Nephron progenitor cell (in vitro differentiated cells): ENCODE results near the gene ZNF638.
A peak's percentile ranks its signal among the peaks of the same experiment; 100 is the strongest.

ENCODE experiments used
- DNase-seq: peaks from one replicate; pipeline ENCODE4 v3.0.0; 2021
- H3K27ac Mint-ChIP-seq: 2 replicates; pipeline ENCODE4 v1.8.0; 2021; ENCODE audit warnings: mild to moderate bottlenecking, moderate library complexity, mixed read lengths
- H3K27me3 Mint-ChIP-seq: 2 replicates; pipeline ENCODE4 v1.8.0; 2021; ENCODE audit warnings: mild to moderate bottlenecking, low read depth, mixed read lengths; ENCODE audit not compliant: poor library complexity
- H3K36me3 Mint-ChIP-seq: 2 replicates; pipeline ENCODE4 v1.8.0; 2021; ENCODE audit warnings: low read depth, mixed read lengths
- H3K4me1 Mint-ChIP-seq: 2 replicates; pipeline ENCODE4 v1.8.0; 2021; ENCODE audit warnings: mixed read lengths
- H3K4me3 Mint-ChIP-seq: 2 replicates; pipeline ENCODE4 v1.8.0; 2021; ENCODE audit warnings: mild to moderate bottlenecking, moderate library complexity, mixed read lengths
- H3K9me3 Mint-ChIP-seq: 2 replicates; pipeline ENCODE4 v1.8.0; 2021; ENCODE audit warnings: mild to moderate bottlenecking, moderate library complexity, mixed read lengths
- CTCF ChIP-seq: fragments of 200-600 bp; sonication (generic); IDR thresholded peaks from 2 replicates; pipeline ENCODE4 v1.5.0; 2021; ENCODE audit warnings: antibody characterized with exemption

The ZNF638 gene

GRCh38 chr2:71291398-71291797, 40.2 kb upstream of the ZNF638 start:
- Mint-ChIP-seq H3K4me1 (no peaks in the 10 kb centered on the region), H3K36me3 (no peaks in the 10 kb centered on the region), H3K9me3 (no peaks in the 10 kb centered on the region), H3K27me3 (peaks cover 3% of the 10 kb centered on the region), H3K4me3 (no peak overlapping the region), H3K27ac (no peak overlapping the region)
- TF ChIP-seq CTCF: no peak
- no peak for DNase-seq

DNA sequence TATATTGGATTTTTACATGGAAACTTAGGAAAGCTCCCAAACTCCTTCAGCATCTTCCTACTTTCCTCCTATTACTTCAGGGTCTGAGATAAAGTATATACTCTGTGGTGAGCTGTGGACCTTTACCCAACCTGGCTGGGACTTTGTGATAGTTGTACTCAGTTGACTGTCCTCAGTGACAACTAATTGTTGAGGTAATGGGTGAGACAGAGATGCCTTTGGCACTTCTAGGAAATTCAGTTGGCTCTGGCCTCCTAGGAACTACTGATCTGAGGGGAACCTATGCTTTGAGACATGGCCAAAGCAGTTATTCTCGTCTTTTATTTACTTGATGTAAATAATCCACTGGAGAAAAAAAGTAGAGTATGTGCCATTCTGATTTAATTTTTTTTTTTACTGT, 39.4 kb upstream of the ZNF638 start:
- H3K36me3 Mint-ChIP-seq: no peaks in the 10 kb centered on the region
- DNase-seq: no peak
- no peak overlapping the region for H3K27ac Mint-ChIP-seq
- H3K4me3 Mint-ChIP-seq: no peak overlapping the region
- no peak for TF ChIP-seq CTCF
- H3K4me1 Mint-ChIP-seq: no peaks in the 10 kb centered on the region
- no peaks in the 10 kb centered on the region for H3K9me3 Mint-ChIP-seq
- H3K27me3 Mint-ChIP-seq: peaks cover 3% of the 10 kb centered on the region

DNA sequence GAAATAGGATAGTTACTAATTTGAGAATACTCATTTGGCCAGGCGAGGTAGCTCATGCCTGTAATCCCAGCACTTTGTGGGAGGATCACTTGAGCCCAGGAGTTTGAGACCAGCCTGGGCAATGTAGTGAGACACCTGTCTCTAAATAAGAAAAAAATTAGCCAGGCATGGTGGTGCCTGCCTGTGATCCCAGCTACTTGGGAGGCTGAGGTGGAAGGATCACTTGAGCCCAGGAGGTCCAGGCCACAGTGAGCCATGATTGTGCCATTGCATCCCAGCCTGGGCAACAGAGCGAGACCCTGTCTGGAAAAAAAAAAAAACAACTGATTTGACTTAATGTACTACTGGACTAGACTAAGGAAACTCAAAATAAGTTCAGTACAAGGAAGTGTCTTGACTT, 32.7 kb upstream of the ZNF638 start:
- Mint-ChIP-seq H3K4me1 (no peaks in the 10 kb centered on the region), H3K27ac (no peak overlapping the region), H3K36me3 (no peaks in the 10 kb centered on the region), H3K4me3 (no peak overlapping the region), H3K27me3 (peaks cover 3% of the 10 kb centered on the region), H3K9me3 (no peaks in the 10 kb centered on the region)
- no peak for DNase-seq
- TF ChIP-seq CTCF: no peak

GRCh38 chr2:71299507-71299906, 32.1 kb upstream of the ZNF638 start:
- DNase-seq: no peak
- H3K27me3 Mint-ChIP-seq: peaks cover 3% of the 10 kb centered on the region

GRCh38 chr2:71303849-71304248, 27.7 kb upstream of the ZNF638 start:
- Mint-ChIP-seq H3K4me1 (no peaks in the 10 kb centered on the region), H3K4me3 (no peak overlapping the region), H3K27me3 (no peaks in the 10 kb centered on the region), H3K9me3 (no peaks in the 10 kb centered on the region), H3K27ac (no peak overlapping the region), H3K36me3 (no peaks in the 10 kb centered on the region)
- DNase-seq: no peak
- no peak for TF ChIP-seq CTCF

More at GRCh38 chr2:71299507-71299906, 32.1 kb upstream of the ZNF638 start:
- no peaks in the 10 kb centered on the region for H3K4me1 Mint-ChIP-seq
- no peaks in the 10 kb centered on the region for H3K36me3 Mint-ChIP-seq
- H3K27ac Mint-ChIP-seq: no peak overlapping the region
- peak; percentile 81 for TF ChIP-seq CTCF
- H3K4me3 Mint-ChIP-seq: no peak overlapping the region
- H3K9me3 Mint-ChIP-seq: no peaks in the 10 kb centered on the region

- Mint-ChIP-seq H3K27ac (no peak overlapping the region), H3K9me3 (no peaks in the 10 kb centered on the region), H3K27me3 (peaks cover 7% of the 10 kb centered on the region), H3K36me3 (no peaks in the 10 kb centered on the region), H3K4me1 (no peaks in the 10 kb centered on the region), H3K4me3 (no peak overlapping the region)
- DNase-seq: no peak
- TF ChIP-seq CTCF: no peak
Measured at GRCh38 chr2:71306762-71307161, 24.8 kb upstream of the ZNF638 start.
